ENCODE data around the gene ZFYVE16. TPM values are rescaled to one million over a fixed set of nuclear protein-coding genes. Genes with fewer than 3 reads are reported as not detected.
"Not testable (repeated sequence)": the region's sequence is repeated elsewhere in the genome, so short reads cannot be mapped to it uniquely, and the experiment has no call there.

The ZFYVE16 gene
- total RNA-seq = 1 to 10 TPM; 8.4 to 9.2 TPM
- total RNA-seq = 24.9 to 37.3 reads per million in 2 donors

GRCh38 chr5:80407735-80408483 lies at the start of gene ZFYVE16:
ZFYVE16 (plus strand) TSS chr5:80408064; CDS start chr5:80434148, 26,084 bp downstream.
- H3K4me3 Mint-ChIP-seq = peak within 1 kb of the TSS; percentile 94
- H3K36me3 Mint-ChIP-seq (ENCODE audit: low read depth) = no peaks in the 10 kb centered on the region
- H3K27ac Mint-ChIP-seq = peak within 1 kb of the TSS; percentile 98
- ATAC-seq (peak; percentile 92), DNase-seq (peak; percentile 93 to 96 (median 94))
- no peaks in the 10 kb centered on the region for H3K27me3 Mint-ChIP-seq
- peaks cover 12% of the 10 kb centered on the region for H3K4me1 Mint-ChIP-seq
- no peaks in the 10 kb centered on the region for H3K9me3 ChIP-seq (ENCODE audit: control insufficient read depth, low read length, poor library complexity, severe bottlenecking)

- no peaks in the 10 kb centered on the region for H3K9me3 ChIP-seq (ENCODE audit: control insufficient read depth, low read length, poor library complexity, severe bottlenecking)
- H3K27ac Mint-ChIP-seq = no peak overlapping the region
- DNase-seq = no peak
- H3K27me3 Mint-ChIP-seq = peaks cover 15% of the 10 kb centered on the region
- H3K4me3 Mint-ChIP-seq = no peak overlapping the region
- no peak for ATAC-seq
- peaks cover 3% of the 10 kb centered on the region for H3K4me1 Mint-ChIP-seq
- peaks cover 2% of the 10 kb centered on the region for H3K36me3 Mint-ChIP-seq (ENCODE audit: low read depth)
Measured at GRCh38 chr5:80360914-80361444, 46.9 kb upstream of the ZFYVE16 start.

DNA sequence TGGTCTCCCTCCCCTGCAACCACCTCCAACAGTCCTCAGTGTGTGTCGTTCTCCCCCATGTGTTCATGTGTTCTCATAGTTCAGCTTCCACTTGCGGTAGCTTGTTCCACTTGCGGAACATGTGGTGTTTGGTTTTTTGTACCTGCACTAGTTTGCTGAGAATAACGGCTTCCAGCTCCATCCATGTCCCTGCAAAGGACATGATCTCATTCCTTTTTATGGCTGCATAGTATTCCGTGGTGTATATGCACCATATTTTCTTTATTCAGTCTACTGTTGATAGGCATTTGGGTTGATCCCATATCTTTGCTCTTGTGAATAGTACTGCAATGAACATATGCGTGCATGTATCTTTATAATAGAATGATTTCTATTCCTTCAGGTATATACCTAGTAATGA lies 43.0 kb upstream of the ZFYVE16 start:
- Mint-ChIP-seq H3K36me3 (ENCODE audit: low read depth) (no peaks in the 10 kb centered on the region), H3K27ac (no peak overlapping the region), H3K4me1 (peaks cover 3% of the 10 kb centered on the region), H3K4me3 (no peak overlapping the region), H3K27me3 (peaks cover 16% of the 10 kb centered on the region)
- DNase-seq = no peak
- ATAC-seq = no peak
- H3K9me3 ChIP-seq (ENCODE audit: control insufficient read depth, low read length, poor library complexity, severe bottlenecking) = no peaks in the 10 kb centered on the region

DNA sequence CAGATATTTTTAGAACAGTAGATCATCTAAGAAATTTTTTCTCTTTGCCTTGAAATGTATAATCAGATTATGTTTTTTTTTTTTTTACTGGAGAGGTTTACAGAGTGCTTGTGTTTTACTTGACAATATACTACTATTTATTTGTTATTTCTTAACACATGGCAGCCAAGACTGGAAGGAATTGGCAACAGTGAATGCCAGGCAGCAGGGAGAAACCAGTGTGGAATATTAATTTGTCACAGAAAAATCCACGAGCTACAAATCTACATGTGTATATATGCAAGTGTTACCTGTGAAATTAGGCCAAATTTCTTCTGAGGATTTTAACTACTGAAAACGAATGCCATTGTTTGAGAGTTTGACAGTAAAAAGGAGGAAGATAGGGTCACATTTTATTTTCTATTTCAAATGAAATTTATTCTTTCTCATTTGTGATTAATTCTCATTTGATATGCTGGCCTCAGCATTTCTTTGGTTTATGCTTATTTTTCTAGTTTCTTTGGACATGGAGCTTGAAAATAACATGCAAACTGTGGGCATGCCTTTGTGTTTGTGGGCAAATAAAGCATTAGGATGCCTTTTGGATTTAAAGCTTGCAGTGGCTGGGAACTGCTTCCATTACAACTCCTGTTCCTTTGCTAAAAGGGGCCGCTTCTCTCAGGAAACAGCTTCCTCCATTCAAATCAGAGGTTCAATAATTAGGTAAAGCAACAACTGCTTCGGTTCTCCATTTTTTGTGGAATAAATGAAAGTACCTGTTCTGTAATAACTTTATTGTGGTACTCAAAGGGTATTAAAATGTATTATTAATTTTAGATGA lies 39.0 kb upstream of the ZFYVE16 start:
- H3K9me3 ChIP-seq (ENCODE audit: control insufficient read depth, low read length, poor library complexity, severe bottlenecking) = no peaks in the 10 kb centered on the region
- Mint-ChIP-seq H3K4me1 (no peaks in the 10 kb centered on the region), H3K27ac (no peak overlapping the region), H3K4me3 (no peak overlapping the region), H3K36me3 (ENCODE audit: low read depth) (peaks cover 2% of the 10 kb centered on the region), H3K27me3 (peaks cover 36% of the 10 kb centered on the region)
- DNase-seq = no peak
- no peak for ATAC-seq

DNA sequence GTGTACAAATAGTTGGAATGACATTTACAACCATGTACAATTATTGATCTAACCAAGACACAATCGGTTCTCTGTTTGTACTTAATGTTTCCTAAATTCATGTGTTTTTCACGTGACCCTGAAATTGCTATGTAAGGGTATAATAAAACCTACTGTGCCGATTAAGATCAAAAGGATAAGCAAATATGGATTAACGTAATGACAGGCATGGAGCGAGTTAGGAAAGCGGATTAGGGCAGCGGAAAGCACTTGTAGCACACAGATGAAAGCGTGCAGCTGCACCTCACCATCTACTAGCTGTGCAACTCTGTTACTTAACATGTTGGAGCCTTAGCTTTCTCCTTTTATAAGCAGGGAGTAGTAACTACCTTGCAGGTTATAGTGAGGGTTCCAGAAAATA lies 38.3 kb upstream of the ZFYVE16 start:
- peaks cover 35% of the 10 kb centered on the region for H3K27me3 Mint-ChIP-seq
- DNase-seq (no peak), ATAC-seq (no peak)

DNA sequence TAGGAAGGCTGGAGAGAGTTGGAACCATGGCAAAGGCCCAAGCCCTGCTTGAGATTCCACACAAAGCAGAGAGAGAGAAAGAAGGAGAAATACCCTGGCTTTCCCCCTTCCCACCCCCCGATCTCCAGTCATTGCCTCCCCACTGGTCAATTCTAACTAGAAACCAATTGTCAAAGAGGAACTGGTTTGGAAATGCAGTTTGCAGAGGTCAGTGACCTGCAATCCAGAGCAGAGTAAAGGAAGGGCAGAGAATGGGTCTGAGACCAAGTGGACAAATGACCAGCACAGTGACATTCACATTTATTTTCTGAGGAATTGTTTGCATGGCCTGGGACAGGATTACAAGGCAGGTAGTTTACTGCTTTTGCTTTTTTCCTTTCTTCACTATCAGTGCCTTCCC lies 37.5 kb upstream of the ZFYVE16 start:
- no peaks in the 10 kb centered on the region for H3K4me1 Mint-ChIP-seq
- no peak for DNase-seq
- ATAC-seq = no peak
- H3K27me3 Mint-ChIP-seq = peaks cover 27% of the 10 kb centered on the region
- peaks cover 2% of the 10 kb centered on the region for H3K36me3 Mint-ChIP-seq (ENCODE audit: low read depth)
- H3K27ac Mint-ChIP-seq = no peak overlapping the region
- H3K9me3 ChIP-seq (ENCODE audit: control insufficient read depth, low read length, poor library complexity, severe bottlenecking) = no peaks in the 10 kb centered on the region
- H3K4me3 Mint-ChIP-seq = no peak overlapping the region

More for the DNA sequence above, 38.3 kb upstream of the ZFYVE16 start:
- H3K36me3 Mint-ChIP-seq (ENCODE audit: low read depth) = peaks cover 2% of the 10 kb centered on the region
- H3K27ac Mint-ChIP-seq = no peak overlapping the region
- no peak overlapping the region for H3K4me3 Mint-ChIP-seq
- no peaks in the 10 kb centered on the region for H3K9me3 ChIP-seq (ENCODE audit: control insufficient read depth, low read length, poor library complexity, severe bottlenecking)
- no peaks in the 10 kb centered on the region for H3K4me1 Mint-ChIP-seq

GRCh38 chr5:80372780-80373179 lies 35.1 kb upstream of the ZFYVE16 start:
- Mint-ChIP-seq H3K36me3 (ENCODE audit: low read depth) (peaks cover 2% of the 10 kb centered on the region), H3K4me1 (no peaks in the 10 kb centered on the region), H3K27me3 (peaks cover 22% of the 10 kb centered on the region), H3K27ac (no peak overlapping the region), H3K4me3 (no peak overlapping the region)
- no peak for DNase-seq
- no peak for ATAC-seq
- H3K9me3 ChIP-seq (ENCODE audit: control insufficient read depth, low read length, poor library complexity, severe bottlenecking) = no peaks in the 10 kb centered on the region

DNA sequence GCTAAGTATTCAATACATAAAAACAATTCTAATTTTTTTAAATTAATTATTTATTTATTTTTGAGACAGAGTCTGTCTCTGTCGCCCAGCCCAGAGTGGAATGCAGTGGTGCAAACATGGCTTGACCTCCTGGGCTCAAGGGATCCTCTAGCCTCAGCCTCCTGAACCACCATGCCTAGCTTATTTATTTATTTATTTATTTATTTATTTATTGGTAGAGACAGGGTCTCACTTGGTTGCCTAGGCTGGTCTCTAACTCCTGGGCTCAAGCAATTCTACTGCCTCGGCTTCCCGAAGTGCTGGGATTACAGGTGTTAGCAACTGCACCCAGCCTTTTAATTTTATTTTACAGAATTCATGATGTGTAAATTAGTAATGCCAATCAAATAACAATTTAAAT lies 33.7 kb upstream of the ZFYVE16 start:
- H3K36me3 Mint-ChIP-seq (ENCODE audit: low read depth) = peaks cover 2% of the 10 kb centered on the region
- ATAC-seq (no peak), DNase-seq (no peak)

DNA sequence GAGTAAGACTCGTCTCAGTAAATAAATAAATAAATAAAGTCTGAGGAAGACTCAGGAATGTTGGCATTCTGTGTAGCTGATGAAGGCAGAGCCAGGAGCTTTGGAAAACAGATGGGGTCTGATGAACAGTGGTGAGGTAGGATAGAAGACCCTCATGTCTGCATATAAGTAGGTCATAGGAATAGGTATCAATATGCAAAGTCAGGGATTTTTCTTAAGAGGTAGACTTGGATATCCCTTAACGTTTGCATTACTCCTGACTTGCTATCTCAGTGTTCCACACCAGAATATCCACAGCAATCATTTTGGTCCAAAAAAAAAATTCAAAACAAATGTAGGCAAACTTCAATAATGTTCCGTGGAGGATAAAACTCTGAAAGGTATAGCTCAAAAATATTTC lies 31.3 kb upstream of the ZFYVE16 start:
- Mint-ChIP-seq H3K36me3 (ENCODE audit: low read depth) (no peaks in the 10 kb centered on the region), H3K4me1 (no peaks in the 10 kb centered on the region), H3K27me3 (peaks cover 17% of the 10 kb centered on the region), H3K4me3 (no peak overlapping the region), H3K27ac (no peak overlapping the region)
- H3K9me3 ChIP-seq (ENCODE audit: control insufficient read depth, low read length, poor library complexity, severe bottlenecking) = no peaks in the 10 kb centered on the region
- no peak for DNase-seq
- ATAC-seq = no peak

More for the DNA sequence above, 33.7 kb upstream of the ZFYVE16 start:
- no peak overlapping the region for H3K27ac Mint-ChIP-seq
- H3K27me3 Mint-ChIP-seq = peaks cover 22% of the 10 kb centered on the region
- no peaks in the 10 kb centered on the region for H3K9me3 ChIP-seq (ENCODE audit: control insufficient read depth, low read length, poor library complexity, severe bottlenecking)
- H3K4me1 Mint-ChIP-seq = no peaks in the 10 kb centered on the region
- no peak overlapping the region for H3K4me3 Mint-ChIP-seq

- no peaks in the 10 kb centered on the region for H3K4me1 Mint-ChIP-seq
- H3K9me3 ChIP-seq (ENCODE audit: control insufficient read depth, low read length, poor library complexity, severe bottlenecking) = no peaks in the 10 kb centered on the region
- H3K36me3 Mint-ChIP-seq (ENCODE audit: low read depth) = peaks cover 7% of the 10 kb centered on the region
- no peak overlapping the region for H3K27ac Mint-ChIP-seq
- H3K27me3 Mint-ChIP-seq = peaks cover 7% of the 10 kb centered on the region
- ATAC-seq (no peak), DNase-seq (no peak)
- no peak overlapping the region for H3K4me3 Mint-ChIP-seq
Measured at GRCh38 chr5:80382488-80382887, 25.4 kb upstream of the ZFYVE16 start.

GRCh38 chr5:80387063-80387768 lies 20.6 kb upstream of the ZFYVE16 start:
- no peak for DNase-seq
- no peak for ATAC-seq
- H3K9me3 ChIP-seq (ENCODE audit: control insufficient read depth, low read length, poor library complexity, severe bottlenecking) = no peaks in the 10 kb centered on the region
- H3K4me3 Mint-ChIP-seq = no peak overlapping the region
- peaks cover 4% of the 10 kb centered on the region for H3K4me1 Mint-ChIP-seq
- no peak overlapping the region for H3K27ac Mint-ChIP-seq
- H3K36me3 Mint-ChIP-seq (ENCODE audit: low read depth) = peaks cover 10% of the 10 kb centered on the region
- H3K27me3 Mint-ChIP-seq = peaks cover 25% of the 10 kb centered on the region

DNA sequence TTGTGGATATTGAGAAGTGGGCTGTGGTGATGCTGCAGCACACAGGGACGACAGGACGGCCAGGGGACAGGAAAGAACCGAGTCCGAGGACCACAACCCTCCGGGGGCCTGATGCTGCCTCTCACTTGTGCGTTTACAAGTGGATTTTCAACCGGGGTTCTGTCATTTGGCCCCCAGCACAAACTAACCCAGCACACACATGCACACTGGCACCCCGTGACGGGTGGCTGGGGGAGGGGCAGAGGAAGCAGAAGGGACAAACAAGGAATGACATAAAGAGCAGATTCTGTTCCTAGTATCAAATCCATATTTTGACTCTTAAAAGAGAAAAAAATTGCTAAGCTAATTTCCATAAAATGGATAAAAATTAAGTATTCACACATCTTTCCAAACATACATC lies 18.3 kb upstream of the ZFYVE16 start:
- Mint-ChIP-seq H3K36me3 (ENCODE audit: low read depth) (peaks cover 7% of the 10 kb centered on the region), H3K4me3 (no peak overlapping the region), H3K27me3 (peaks cover 32% of the 10 kb centered on the region), H3K27ac (no peak overlapping the region), H3K4me1 (peaks cover 4% of the 10 kb centered on the region)
- ATAC-seq (no peak), DNase-seq (no peak)
- no peaks in the 10 kb centered on the region for H3K9me3 ChIP-seq (ENCODE audit: control insufficient read depth, low read length, poor library complexity, severe bottlenecking)

GRCh38 chr5:80390413-80390812 lies 17.5 kb upstream of the ZFYVE16 start:
- peaks cover 35% of the 10 kb centered on the region for H3K27me3 Mint-ChIP-seq
- DNase-seq; H3K9me3 ChIP-seq (ENCODE audit: control insufficient read depth, low read length, poor library complexity, severe bottlenecking); H3K4me3 Mint-ChIP-seq; H3K27ac Mint-ChIP-seq; H3K4me1 Mint-ChIP-seq; H3K36me3 Mint-ChIP-seq (ENCODE audit: low read depth); ATAC-seq: not testable (repeated sequence)

Measured in T-helper 17 cell (primary cell).